Measurements from ENCODE around the gene KCTD4.

Gene KCTD4

GRCh38 chr13:45178349-45179162 is 22.3 kb downstream of the KCTD4 start:
- DNase-seq (ENCODE audit: low read depth in 2 of 2), result no peak

- no peak for DNase-seq (ENCODE audit: low read depth in 2 of 2)
Observed at GRCh38 chr13:45174478-45174877, 26.4 kb downstream of the KCTD4 start.

- DNase-seq (ENCODE audit: low read depth in 2 of 2), result no peak
Observed at GRCh38 chr13:45168555-45168930, 32.3 kb downstream of the KCTD4 start.

- no peak for DNase-seq (ENCODE audit: low read depth in 2 of 2)
Observed at GRCh38 chr13:45167611-45168554, 33.0 kb downstream of the KCTD4 start.

- DNase-seq (ENCODE audit: low read depth in 2 of 2), result no peak
Observed at GRCh38 chr13:45166858-45167257, 34.0 kb downstream of the KCTD4 start.

GRCh38 chr13:45162821-45163220 is 38.0 kb downstream of the KCTD4 start:
- DNase-seq (ENCODE audit: low read depth in 2 of 2), result no peak

GRCh38 chr13:45162194-45162593 is 38.7 kb downstream of the KCTD4 start:
- DNase-seq (ENCODE audit: low read depth in 2 of 2), result no peak

GRCh38 chr13:45156565-45157361 is 44.1 kb downstream of the KCTD4 start:
- DNase-seq (ENCODE audit: low read depth in 2 of 2), result no peak

- no peak for DNase-seq (ENCODE audit: low read depth in 2 of 2)
Observed at GRCh38 chr13:45149964-45150363, 50.9 kb downstream of the KCTD4 start.

GRCh38 chr13:45143346-45143751 is 57.5 kb downstream of the KCTD4 start:
- DNase-seq (ENCODE audit: low read depth in 2 of 2), result no peak
